ENCODE measurements around the gene BCL2L15. TPM values are rescaled to one million over a fixed set of nuclear protein-coding genes. Genes with fewer than 3 reads are reported as not detected.

Gene BCL2L15
- total RNA-seq, 1 experiment from 2014 or later: 2.3 TPM

- H3K4me1 Mint-ChIP-seq (ENCODE audit: insufficient read depth, unreplicated experiment): peaks cover 23% of the 10 kb centered on the region
- ChIA-PET CTCF (interaction anchor here (0.8 to 1.2 kb wide), 2 partner anchors 24 to 45 kb away, joined by 3 read pairs; partner anchors contain the start of gene AP4B1), POLR2A (interaction anchor here (1.3 kb wide), 1 partner anchor 9 kb away, joined by 3 read pairs; no protein-coding TSS in a partner anchor)
These were observed 28.4 kb downstream of the BCL2L15 start for GRCh38 chr1:113858982-113859381.

GRCh38 chr1:113858418-113858817 is 29.0 kb downstream of the BCL2L15 start:
- no peaks in the 10 kb centered on the region for H3K9me3 Mint-ChIP-seq (ENCODE audit: unreplicated experiment)
- intact Hi-C loops (cut with micrococcal nuclease): no loop called here
- DNase-seq (ENCODE audit: unreplicated experiment): no peak
- no TSS peak for BruUV-seq (replicated peaks)
- ChIA-PET CTCF (interaction anchor here (0.6 to 1.2 kb wide), 2 partner anchors 23 to 27 kb away, joined by 3 read pairs; no protein-coding TSS in a partner anchor), POLR2A (no interaction called here)
- H3K27me3 Mint-ChIP-seq (ENCODE audit: insufficient read depth, unreplicated experiment): no peaks in the 10 kb centered on the region
- no peak overlapping the region for H3K4me3 Mint-ChIP-seq (ENCODE audit: unreplicated experiment)
- no peak overlapping the region for H3K27ac Mint-ChIP-seq (ENCODE audit: low read depth, unreplicated experiment)
- H3K4me1 Mint-ChIP-seq (ENCODE audit: insufficient read depth, unreplicated experiment): peaks cover 23% of the 10 kb centered on the region
- TF ChIP-seq CTCF (IDR thresholded peaks at IDR 0.05; ENCODE audit: unreplicated experiment): no peak
- no peaks in the 10 kb centered on the region for H3K36me3 Mint-ChIP-seq (ENCODE audit: insufficient read depth, unreplicated experiment)

More at GRCh38 chr1:113858982-113859381, 28.4 kb downstream of the BCL2L15 start:
- Mint-ChIP-seq H3K4me3 (ENCODE audit: unreplicated experiment) (no peak overlapping the region), H3K36me3 (ENCODE audit: insufficient read depth, unreplicated experiment) (no peaks in the 10 kb centered on the region), H3K27me3 (ENCODE audit: insufficient read depth, unreplicated experiment) (no peaks in the 10 kb centered on the region), H3K9me3 (ENCODE audit: unreplicated experiment) (no peaks in the 10 kb centered on the region), H3K27ac (ENCODE audit: low read depth, unreplicated experiment) (no peak overlapping the region)
- DNase-seq (ENCODE audit: unreplicated experiment): no peak
- TF ChIP-seq CTCF (IDR thresholded peaks at IDR 0.05; ENCODE audit: unreplicated experiment): no peak
- intact Hi-C loops (cut with micrococcal nuclease): no loop called here
- no TSS peak for BruUV-seq (replicated peaks)

- ChIA-PET POLR2A (no interaction called here), CTCF (interaction anchor here (0.6 to 2.6 kb wide), 2 partner anchors 12 to 28 kb away, joined by 3 to 9 read pairs; no protein-coding TSS in a partner anchor)
- TF ChIP-seq CTCF (IDR thresholded peaks at IDR 0.05; ENCODE audit: unreplicated experiment): no peak
- H3K36me3 Mint-ChIP-seq (ENCODE audit: insufficient read depth, unreplicated experiment): no peaks in the 10 kb centered on the region
- no peaks in the 10 kb centered on the region for H3K9me3 Mint-ChIP-seq (ENCODE audit: unreplicated experiment)
- no TSS peak for BruUV-seq (replicated peaks)
- H3K27ac Mint-ChIP-seq (ENCODE audit: low read depth, unreplicated experiment): no peak overlapping the region
- intact Hi-C loops (cut with micrococcal nuclease): no loop called here
- H3K4me1 Mint-ChIP-seq (ENCODE audit: insufficient read depth, unreplicated experiment): peaks cover 23% of the 10 kb centered on the region
- no peak for DNase-seq (ENCODE audit: unreplicated experiment)
- H3K27me3 Mint-ChIP-seq (ENCODE audit: insufficient read depth, unreplicated experiment): no peaks in the 10 kb centered on the region
- no peak overlapping the region for H3K4me3 Mint-ChIP-seq (ENCODE audit: unreplicated experiment)
These were observed 29.6 kb downstream of the BCL2L15 start for GRCh38 chr1:113857776-113858175.

GRCh38 chr1:113856401-113856790 is 31.0 kb downstream of the BCL2L15 start:
- DNase-seq (ENCODE audit: unreplicated experiment): no peak
- Mint-ChIP-seq H3K27me3 (ENCODE audit: insufficient read depth, unreplicated experiment) (no peaks in the 10 kb centered on the region), H3K4me1 (ENCODE audit: insufficient read depth, unreplicated experiment) (peaks cover 18% of the 10 kb centered on the region), H3K4me3 (ENCODE audit: unreplicated experiment) (no peak overlapping the region), H3K9me3 (ENCODE audit: unreplicated experiment) (no peaks in the 10 kb centered on the region), H3K27ac (ENCODE audit: low read depth, unreplicated experiment) (peak overlapping the region; percentile 19), H3K36me3 (ENCODE audit: insufficient read depth, unreplicated experiment) (no peaks in the 10 kb centered on the region)
- CTCF ChIA-PET: interaction anchor here (0.8 to 2.6 kb wide), 3 partner anchors 13 to 25 kb away, joined by 3 to 9 read pairs (median 5); no protein-coding TSS in a partner anchor
- POLR2A ChIA-PET: interaction anchor here (0.6 to 1.6 kb wide), 2 partner anchors 11 to 812 kb away, joined by 5 read pairs; no protein-coding TSS in a partner anchor
- intact Hi-C loops (cut with micrococcal nuclease): no loop called here
- no peak for TF ChIP-seq CTCF (IDR thresholded peaks at IDR 0.05; ENCODE audit: unreplicated experiment)
- BruUV-seq (replicated peaks): no TSS peak
